ENCODE results near the gene FIZ1. TPM values are rescaled to one million over a fixed set of nuclear protein-coding genes. Genes with fewer than 3 reads are reported as not detected.

The FIZ1 gene
- total and polyA plus RNA-seq, 2 experiments from 2014 or later: 5.4 to 10.1 TPM

DNA sequence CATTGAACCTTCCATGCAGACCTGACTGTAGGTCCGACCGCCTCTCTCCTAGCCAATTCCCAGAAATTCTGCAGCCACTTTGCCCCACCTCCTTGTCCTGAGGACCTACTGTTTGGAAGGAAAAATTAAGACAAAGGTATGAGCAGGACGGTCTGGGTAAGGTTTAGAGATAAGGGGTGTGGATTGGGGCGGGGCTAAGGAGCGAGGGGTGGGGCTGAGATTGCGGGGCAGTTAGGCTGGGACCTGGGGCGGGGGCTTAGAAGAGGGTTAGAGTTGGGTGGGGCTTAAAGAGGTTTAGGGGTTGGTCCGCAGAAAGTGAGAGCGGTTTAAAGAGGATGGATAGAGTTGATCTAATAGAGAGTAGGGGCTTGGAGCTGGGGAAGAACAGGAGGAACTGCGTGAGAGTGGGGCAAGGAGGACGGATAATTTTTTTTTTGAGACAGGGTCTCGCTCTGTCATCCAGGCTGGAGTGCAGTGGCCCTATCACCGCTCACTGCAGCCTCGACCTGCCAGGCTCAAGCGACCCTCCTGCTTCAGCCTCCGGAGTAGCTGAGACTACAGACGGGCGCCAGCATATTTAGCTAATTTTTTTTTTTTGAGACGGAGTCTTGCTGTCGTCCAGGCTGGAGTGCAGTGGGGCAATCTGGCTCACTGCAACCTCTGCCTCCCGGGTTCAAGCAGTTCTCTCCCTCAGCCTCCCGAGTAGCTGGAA is 4.4 kb upstream of the FIZ1 start:
- Histone ChIP-seq H3K79me2 (replicated peaks; ENCODE audit: insufficient read depth) (peaks cover 14% of the 10 kb centered on the region), H2AFZ (no peak overlapping the region), H3K4me1 (ENCODE audit: insufficient read depth) (peaks cover 22% of the 10 kb centered on the region), H3K4me2 (peak overlapping the region; percentile 79; the same call in 1 of the 2 replicates), H3F3A (replicated peaks; ENCODE audit: low read depth) (peaks cover 22% of the 10 kb centered on the region), H3K4me3 (peak overlapping the region; percentile 84; the same call in 1 of the 2 replicates), H4K20me1 (replicated peaks; ENCODE audit: insufficient read depth) (peaks cover 4% of the 10 kb centered on the region), H3K36me3 (ENCODE audit: insufficient read depth) (no peaks in the 10 kb centered on the region), H3K27ac (ENCODE audit: low read depth) (peak overlapping the region; percentile 99), H3K9me2 (ENCODE audit: insufficient read depth) (no peaks in the 10 kb centered on the region), H3K27me3 (ENCODE audit: insufficient read depth) (no peaks in the 10 kb centered on the region)
- Mint-ChIP-seq H3K27ac (peak overlapping the region; percentile 87), H3K36me3 (ENCODE audit: low read depth) (peaks cover 16% of the 10 kb centered on the region), H3K9me3 (peaks cover 6% of the 10 kb centered on the region), H3K27me3 (ENCODE audit: insufficient read depth, low read depth, poor library complexity) (peaks cover 39% of the 10 kb centered on the region), H3K4me1 (peaks cover 35% of the 10 kb centered on the region), H3K4me3 (peak overlapping the region; percentile 54)
- TF ChIP-seq ZNF114 (CRISPR knock-in tag; IDR thresholded peaks at IDR 0.05) (no peak), EZH2phosphoT487 (IDR thresholded peaks at IDR 0.05; ENCODE audit: unreplicated experiment) (no peak), STAT1 (IDR thresholded peaks at IDR 0.05; ENCODE audit: unreplicated experiment) (no peak), POLR2AphosphoS5 (IDR thresholded peaks at IDR 0.05; ENCODE audit: low read depth) (peak; percentile 45; the same call in 1 of the 2 replicates), CREB1 (CRISPR knock-in tag; IDR thresholded peaks at IDR 0.05; ENCODE audit: low read depth) (no peak), EZH2 (IDR thresholded peaks at IDR 0.05; ENCODE audit: low read depth, unreplicated experiment) (no peak), NANOG (IDR thresholded peaks at IDR 0.05; ENCODE audit: borderline replicate concordance) (no peak)
- TF ChIP-seq, protein P1, sequence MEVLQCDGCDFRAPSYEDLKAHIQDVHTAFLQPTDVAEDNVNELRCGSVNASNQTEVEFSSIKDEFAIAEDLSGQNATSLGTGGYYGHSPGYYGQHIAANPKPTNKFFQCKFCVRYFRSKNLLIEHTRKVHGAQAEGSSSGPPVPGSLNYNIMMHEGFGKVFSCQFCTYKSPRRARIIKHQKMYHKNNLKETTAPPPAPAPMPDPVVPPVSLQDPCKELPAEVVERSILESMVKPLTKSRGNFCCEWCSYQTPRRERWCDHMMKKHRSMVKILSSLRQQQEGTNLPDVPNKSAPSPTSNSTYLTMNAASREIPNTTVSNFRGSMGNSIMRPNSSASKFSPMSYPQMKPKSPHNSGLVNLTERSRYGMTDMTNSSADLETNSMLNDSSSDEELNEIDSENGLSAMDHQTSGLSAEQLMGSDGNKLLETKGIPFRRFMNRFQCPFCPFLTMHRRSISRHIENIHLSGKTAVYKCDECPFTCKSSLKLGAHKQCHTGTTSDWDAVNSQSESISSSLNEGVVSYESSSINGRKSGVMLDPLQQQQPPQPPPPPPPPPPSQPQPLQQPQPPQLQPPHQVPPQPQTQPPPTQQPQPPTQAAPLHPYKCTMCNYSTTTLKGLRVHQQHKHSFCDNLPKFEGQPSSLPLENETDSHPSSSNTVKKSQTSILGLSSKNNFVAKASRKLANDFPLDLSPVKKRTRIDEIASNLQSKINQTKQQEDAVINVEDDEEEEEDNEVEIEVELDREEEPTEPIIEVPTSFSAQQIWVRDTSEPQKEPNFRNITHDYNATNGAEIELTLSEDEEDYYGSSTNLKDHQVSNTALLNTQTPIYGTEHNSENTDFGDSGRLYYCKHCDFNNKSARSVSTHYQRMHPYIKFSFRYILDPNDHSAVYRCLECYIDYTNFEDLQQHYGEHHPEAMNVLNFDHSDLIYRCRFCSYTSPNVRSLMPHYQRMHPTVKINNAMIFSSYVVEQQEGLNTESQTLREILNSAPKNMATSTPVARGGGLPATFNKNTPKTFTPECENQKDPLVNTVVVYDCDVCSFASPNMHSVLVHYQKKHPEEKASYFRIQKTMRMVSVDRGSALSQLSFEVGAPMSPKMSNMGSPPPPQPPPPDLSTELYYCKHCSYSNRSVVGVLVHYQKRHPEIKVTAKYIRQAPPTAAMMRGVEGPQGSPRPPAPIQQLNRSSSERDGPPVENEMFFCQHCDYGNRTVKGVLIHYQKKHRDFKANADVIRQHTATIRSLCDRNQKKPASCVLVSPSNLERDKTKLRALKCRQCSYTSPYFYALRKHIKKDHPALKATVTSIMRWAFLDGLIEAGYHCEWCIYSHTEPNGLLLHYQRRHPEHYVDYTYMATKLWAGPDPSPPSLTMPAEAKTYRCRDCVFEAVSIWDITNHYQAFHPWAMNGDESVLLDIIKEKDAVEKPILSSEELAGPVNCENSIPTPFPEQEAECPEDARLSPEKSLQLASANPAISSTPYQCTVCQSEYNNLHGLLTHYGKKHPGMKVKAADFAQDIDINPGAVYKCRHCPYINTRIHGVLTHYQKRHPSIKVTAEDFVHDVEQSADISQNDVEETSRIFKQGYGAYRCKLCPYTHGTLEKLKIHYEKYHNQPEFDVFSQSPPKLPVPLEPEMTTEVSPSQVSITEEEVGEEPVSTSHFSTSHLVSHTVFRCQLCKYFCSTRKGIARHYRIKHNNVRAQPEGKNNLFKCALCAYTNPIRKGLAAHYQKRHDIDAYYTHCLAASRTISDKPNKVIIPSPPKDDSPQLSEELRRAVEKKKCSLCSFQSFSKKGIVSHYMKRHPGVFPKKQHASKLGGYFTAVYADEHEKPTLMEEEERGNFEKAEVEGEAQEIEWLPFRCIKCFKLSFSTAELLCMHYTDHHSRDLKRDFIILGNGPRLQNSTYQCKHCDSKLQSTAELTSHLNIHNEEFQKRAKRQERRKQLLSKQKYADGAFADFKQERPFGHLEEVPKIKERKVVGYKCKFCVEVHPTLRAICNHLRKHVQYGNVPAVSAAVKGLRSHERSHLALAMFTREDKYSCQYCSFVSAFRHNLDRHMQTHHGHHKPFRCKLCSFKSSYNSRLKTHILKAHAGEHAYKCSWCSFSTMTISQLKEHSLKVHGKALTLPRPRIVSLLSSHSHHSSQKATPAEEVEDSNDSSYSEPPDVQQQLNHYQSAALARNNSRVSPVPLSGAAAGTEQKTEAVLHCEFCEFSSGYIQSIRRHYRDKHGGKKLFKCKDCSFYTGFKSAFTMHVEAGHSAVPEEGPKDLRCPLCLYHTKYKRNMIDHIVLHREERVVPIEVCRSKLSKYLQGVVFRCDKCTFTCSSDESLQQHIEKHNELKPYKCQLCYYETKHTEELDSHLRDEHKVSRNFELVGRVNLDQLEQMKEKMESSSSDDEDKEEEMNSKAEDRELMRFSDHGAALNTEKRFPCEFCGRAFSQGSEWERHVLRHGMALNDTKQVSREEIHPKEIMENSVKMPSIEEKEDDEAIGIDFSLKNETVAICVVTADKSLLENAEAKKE (CRISPR knock-in tag; IDR thresholded peaks at IDR 0.05): no peak
- DNase-seq (ENCODE audit: low spot score): peak; percentile 93
- ATAC-seq: peak; percentile 7
